ENCODE results near the gene EPS8L3.

DNA sequence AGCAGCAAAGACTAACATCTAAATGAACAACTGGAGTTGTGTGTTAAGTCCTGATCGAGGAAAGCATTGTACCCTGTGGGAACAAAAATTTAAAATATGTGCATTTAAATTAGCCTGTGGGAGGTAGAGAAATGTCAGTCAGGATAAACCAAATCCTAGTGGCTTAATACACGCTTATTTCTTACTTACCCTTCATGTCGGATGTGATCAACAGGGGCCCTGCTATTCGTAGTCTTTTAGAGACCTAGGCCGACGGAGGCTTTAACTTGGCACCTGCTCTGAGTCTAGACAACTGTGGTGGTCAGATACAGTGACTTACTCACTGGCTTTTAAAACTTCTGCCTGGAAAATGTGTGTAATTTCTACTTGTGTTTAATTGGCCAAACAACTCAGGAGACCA is 33.1 kb downstream of the EPS8L3 start:
- TF ChIP-seq, protein P1, sequence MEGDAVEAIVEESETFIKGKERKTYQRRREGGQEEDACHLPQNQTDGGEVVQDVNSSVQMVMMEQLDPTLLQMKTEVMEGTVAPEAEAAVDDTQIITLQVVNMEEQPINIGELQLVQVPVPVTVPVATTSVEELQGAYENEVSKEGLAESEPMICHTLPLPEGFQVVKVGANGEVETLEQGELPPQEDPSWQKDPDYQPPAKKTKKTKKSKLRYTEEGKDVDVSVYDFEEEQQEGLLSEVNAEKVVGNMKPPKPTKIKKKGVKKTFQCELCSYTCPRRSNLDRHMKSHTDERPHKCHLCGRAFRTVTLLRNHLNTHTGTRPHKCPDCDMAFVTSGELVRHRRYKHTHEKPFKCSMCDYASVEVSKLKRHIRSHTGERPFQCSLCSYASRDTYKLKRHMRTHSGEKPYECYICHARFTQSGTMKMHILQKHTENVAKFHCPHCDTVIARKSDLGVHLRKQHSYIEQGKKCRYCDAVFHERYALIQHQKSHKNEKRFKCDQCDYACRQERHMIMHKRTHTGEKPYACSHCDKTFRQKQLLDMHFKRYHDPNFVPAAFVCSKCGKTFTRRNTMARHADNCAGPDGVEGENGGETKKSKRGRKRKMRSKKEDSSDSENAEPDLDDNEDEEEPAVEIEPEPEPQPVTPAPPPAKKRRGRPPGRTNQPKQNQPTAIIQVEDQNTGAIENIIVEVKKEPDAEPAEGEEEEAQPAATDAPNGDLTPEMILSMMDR (conservative IDR thresholded peaks at IDR 0.05; ENCODE audit: low read depth, low read length) = no peak
- no peak for TF ChIP-seq NFE2L2 (IDR thresholded peaks at IDR 0.05; ENCODE audit: low read depth, low read length)
- no peak for TF ChIP-seq RCOR1 (IDR thresholded peaks at IDR 0.05; ENCODE audit: insufficient replicate concordance, low read length)
- no peak for TF ChIP-seq POLR2A (IDR thresholded peaks at IDR 0.05; ENCODE audit: low read depth, low read length)
- no peak for TF ChIP-seq SMC3 (IDR thresholded peaks at IDR 0.05; ENCODE audit: low read depth, low read length)
- TF ChIP-seq BHLHE40 (IDR thresholded peaks at IDR 0.05; ENCODE audit: low read depth, low read length) = no peak
- no peak for TF ChIP-seq RFX5 (IDR thresholded peaks at IDR 0.05; ENCODE audit: low read depth, low read length)
- no peak for TF ChIP-seq MXI1 (IDR thresholded peaks at IDR 0.05; ENCODE audit: borderline replicate concordance, low read depth, low read length)
- no peak for TF ChIP-seq RAD21 (IDR thresholded peaks at IDR 0.05; ENCODE audit: low read length)
- TF ChIP-seq CEBPB (IDR thresholded peaks at IDR 0.05; ENCODE audit: low read depth, low read length) = no peak
- no peak for TF ChIP-seq CHD1 (IDR thresholded peaks at IDR 0.05; ENCODE audit: low read depth, low read length)
- TF ChIP-seq, protein P2, sequence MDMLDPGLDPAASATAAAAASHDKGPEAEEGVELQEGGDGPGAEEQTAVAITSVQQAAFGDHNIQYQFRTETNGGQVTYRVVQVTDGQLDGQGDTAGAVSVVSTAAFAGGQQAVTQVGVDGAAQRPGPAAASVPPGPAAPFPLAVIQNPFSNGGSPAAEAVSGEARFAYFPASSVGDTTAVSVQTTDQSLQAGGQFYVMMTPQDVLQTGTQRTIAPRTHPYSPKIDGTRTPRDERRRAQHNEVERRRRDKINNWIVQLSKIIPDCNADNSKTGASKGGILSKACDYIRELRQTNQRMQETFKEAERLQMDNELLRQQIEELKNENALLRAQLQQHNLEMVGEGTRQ (IDR thresholded peaks at IDR 0.05; ENCODE audit: low read depth, low read length) = no peak
- no peak for TF ChIP-seq MAZ (IDR thresholded peaks at IDR 0.05; ENCODE audit: borderline replicate concordance, low read depth, low read length)
- no peak for TF ChIP-seq MAFK (IDR thresholded peaks at IDR 0.05; ENCODE audit: low read depth, low read length)

All from IMR-90 (cell line).